Type B pancreatic cell (in vitro differentiated cells): Measurements from ENCODE around the gene PSMC3. TPM values are rescaled to one million over a fixed set of nuclear protein-coding genes. Genes with fewer than 3 reads are reported as not detected.

ENCODE experiments used
- DNase-seq: peaks from one replicate; pipeline ENCODE4 v3.0.0; 2021; ENCODE audit warnings: mixed read lengths; ENCODE audit not compliant: unreplicated experiment; ENCODE audit errors: extremely low spot score
- H3K27ac Mint-ChIP-seq: 2 replicates; pipeline ENCODE4 v1.8.0; 2021; ENCODE audit warnings: mild to moderate bottlenecking, mixed read lengths
- H3K27me3 Mint-ChIP-seq: 2 replicates; pipeline ENCODE4 v1.8.0; 2021; ENCODE audit warnings: mixed read lengths
- H3K36me3 Mint-ChIP-seq: 2 replicates; pipeline ENCODE4 v1.8.0; 2021; ENCODE audit warnings: mixed read lengths
- H3K4me1 Mint-ChIP-seq: one replicate; pipeline ENCODE4 v1.8.0; 2021; ENCODE audit warnings: mixed read lengths; ENCODE audit not compliant: unreplicated experiment
- H3K4me3 Mint-ChIP-seq: 2 replicates; pipeline ENCODE4 v1.8.0; 2021; ENCODE audit warnings: mild to moderate bottlenecking, mixed read lengths
- H3K9me3 Mint-ChIP-seq: 2 replicates; pipeline ENCODE4 v1.8.0; 2021; ENCODE audit warnings: mixed read lengths
- CTCF ChIP-seq: fragments of 200-600 bp; sonication (generic); conservative IDR thresholded peaks from 2 replicates; pipeline ENCODE4 v1.5.0; 2021; ENCODE audit warnings: antibody characterized with exemption, mild to moderate bottlenecking
- total RNA-seq: library from RNA; stranded (reverse); gene quantifications from 2 replicates; pipeline ENCODE4 v1.2.1, GENCODE V29; 2021; ENCODE audit warnings: low replicate concordance

PSMC3 gene
- total RNA-seq, 1 donor from 2014 or later = 141 TPM

GRCh38 chr11:47395223-47396048, 30.8 kb downstream of the PSMC3 start:
- Mint-ChIP-seq H3K27ac (no peak overlapping the region), H3K27me3 (no peaks in the 10 kb centered on the region), H3K9me3 (no peaks in the 10 kb centered on the region), H3K36me3 (no peaks in the 10 kb centered on the region), H3K4me3 (no peak overlapping the region), H3K4me1 (peaks cover 2% of the 10 kb centered on the region)
- no peak for DNase-seq
- TF ChIP-seq CTCF = no peak

GRCh38 chr11:47394322-47395222, 31.7 kb downstream of the PSMC3 start:
- Mint-ChIP-seq H3K4me1 (no peaks in the 10 kb centered on the region), H3K4me3 (no peak overlapping the region), H3K9me3 (no peaks in the 10 kb centered on the region), H3K27ac (no peak overlapping the region), H3K36me3 (no peaks in the 10 kb centered on the region), H3K27me3 (no peaks in the 10 kb centered on the region)
- TF ChIP-seq CTCF = no peak
- no peak for DNase-seq

GRCh38 chr11:47394050-47394321, 32.3 kb downstream of the PSMC3 start:
- Mint-ChIP-seq H3K27ac (no peak overlapping the region), H3K4me1 (no peaks in the 10 kb centered on the region), H3K36me3 (no peaks in the 10 kb centered on the region)

GRCh38 chr11:47393163-47394049, 32.8 kb downstream of the PSMC3 start:
- no peak for DNase-seq
- Mint-ChIP-seq H3K27ac (no peak overlapping the region), H3K9me3 (no peaks in the 10 kb centered on the region)

More at GRCh38 chr11:47394050-47394321, 32.3 kb downstream of the PSMC3 start:
- Mint-ChIP-seq H3K9me3 (no peaks in the 10 kb centered on the region), H3K27me3 (no peaks in the 10 kb centered on the region), H3K4me3 (no peak overlapping the region)
- no peak for TF ChIP-seq CTCF
- DNase-seq = no peak

More at GRCh38 chr11:47393163-47394049, 32.8 kb downstream of the PSMC3 start:
- Mint-ChIP-seq H3K4me3 (no peak overlapping the region), H3K27me3 (no peaks in the 10 kb centered on the region), H3K36me3 (no peaks in the 10 kb centered on the region), H3K4me1 (no peaks in the 10 kb centered on the region)
- TF ChIP-seq CTCF = no peak
